ENCODE data around the gene ABHD2.

GRCh38 chr15:89187301-89187985 is 99.2 kb downstream of the ABHD2 start:
- TF ChIP-seq CTCF (tag by site-specific recombination; IDR thresholded peaks at IDR 0.05) (no peak), ZNF18 (tag by site-specific recombination; IDR thresholded peaks at IDR 0.05) (no peak), ZNF513 (tag by site-specific recombination; IDR thresholded peaks at IDR 0.05) (no peak), EGR2 (tag by site-specific recombination; IDR thresholded peaks at IDR 0.05; ENCODE audit: low read depth) (no peak), YY1 (tag by site-specific recombination; IDR thresholded peaks at IDR 0.05) (no peak), ZNF510 (tag by site-specific recombination; IDR thresholded peaks at IDR 0.05; ENCODE audit: insufficient replicate concordance) (no peak), ZNF529 (tag by site-specific recombination; IDR thresholded peaks at IDR 0.05; ENCODE audit: insufficient replicate concordance) (no peak), REST (tag by site-specific recombination; IDR thresholded peaks at IDR 0.05) (no peak), PATZ1 (tag by site-specific recombination; IDR thresholded peaks at IDR 0.05) (no peak), ZNF302 (tag by site-specific recombination; IDR thresholded peaks at IDR 0.05; ENCODE audit: low read depth) (no peak), ZBTB21 (tag by site-specific recombination; IDR thresholded peaks at IDR 0.05) (no peak), IKZF3 (tag by site-specific recombination; IDR thresholded peaks at IDR 0.05) (no peak)

Measured in HEK293 (cell line).